Activated CD4-positive, alpha-beta T cell treated with anti-CD3 and anti-CD28 coated beads, Interleukin-2, amount 50 U/mL, for 16 hours (primary cell): ENCODE measurements around the gene ZNF385B.
"Not testable (repeated sequence)": the region's sequence is repeated elsewhere in the genome, so short reads cannot be mapped to it uniquely, and the experiment has no call there.

ENCODE experiments used
- DNase-seq: peaks from one replicate; pipeline ENCODE4 v3.0.0-alpha.2; 2020

Gene ZNF385B

GRCh38 chr2:179861416-179862067 lies at the start of gene ZNF385B:
ZNF385B (minus strand) TSS chr2:179861612.
- no peak for DNase-seq

- no peak for DNase-seq
Observed at GRCh38 chr2:179910735-179911113, 49.3 kb upstream of the ZNF385B start.

GRCh38 chr2:179909845-179910734 lies 48.7 kb upstream of the ZNF385B start:
- DNase-seq = no peak

GRCh38 chr2:179900655-179901054 lies 39.2 kb upstream of the ZNF385B start:
- no peak for DNase-seq

GRCh38 chr2:179899666-179900065 lies 38.3 kb upstream of the ZNF385B start:
- DNase-seq = no peak

GRCh38 chr2:179898873-179899272 lies 37.5 kb upstream of the ZNF385B start:
- peak; percentile 40 for DNase-seq

- DNase-seq = no peak
Observed at GRCh38 chr2:179893616-179894015, 32.2 kb upstream of the ZNF385B start.

- no peak for DNase-seq
Observed at GRCh38 chr2:179891237-179891636, 29.8 kb upstream of the ZNF385B start.

- DNase-seq = no peak
Observed at GRCh38 chr2:179890666-179891065, 29.3 kb upstream of the ZNF385B start.

GRCh38 chr2:179888642-179889041 lies 27.2 kb upstream of the ZNF385B start:
- not testable (repeated sequence) for DNase-seq

GRCh38 chr2:179884193-179884592 lies 22.8 kb upstream of the ZNF385B start:
- DNase-seq = no peak

GRCh38 chr2:179882851-179883806 lies 21.7 kb upstream of the ZNF385B start:
- DNase-seq = no peak

GRCh38 chr2:179877601-179878364 lies 16.4 kb upstream of the ZNF385B start:
- DNase-seq = no peak

- no peak for DNase-seq
Observed at GRCh38 chr2:179876266-179876665, 14.9 kb upstream of the ZNF385B start.

GRCh38 chr2:179875864-179876263 lies 14.5 kb upstream of the ZNF385B start:
- DNase-seq = no peak

- no peak for DNase-seq
Observed at GRCh38 chr2:179862898-179863458, 1.6 kb upstream of the ZNF385B start.

GRCh38 chr2:179861027-179861415 lies 391 bp downstream of the ZNF385B start:
- DNase-seq = no peak

- no peak for DNase-seq
Observed at GRCh38 chr2:179860255-179861026, 971 bp downstream of the ZNF385B start.

- no peak for DNase-seq
Observed at GRCh38 chr2:179859523-179859922, 1.9 kb downstream of the ZNF385B start.

GRCh38 chr2:179857236-179857635 lies 4.2 kb downstream of the ZNF385B start:
- DNase-seq = no peak

- no peak for DNase-seq
Observed at GRCh38 chr2:179856205-179856604, 5.2 kb downstream of the ZNF385B start.
